ENCODE measurements around the gene TIGD4.

GRCh38 chr4:152734015-152734698, 45.4 kb downstream of the TIGD4 start:
- TF ChIP-seq CTCF (IDR thresholded peaks at IDR 0.05) = no peak
- no peak for TF ChIP-seq POLR2A (IDR thresholded peaks at IDR 0.05)

All from Peyer's patch (tissue), 4 donors.